ENCODE results near the gene GARRE1. TPM values are rescaled to one million over a fixed set of nuclear protein-coding genes. Genes with fewer than 3 reads are reported as not detected.

GARRE1 gene
- total RNA-seq, 1 experiment from 2014 or later, result 23.3 TPM

- Histone ChIP-seq H2AFZ (no peak overlapping the region), H3K4me2 (no peak overlapping the region)
- no TSS peak for BruUV-seq (replicated peaks)
These were observed 10.3 kb upstream of the GARRE1 start for GRCh38 chr19:34243876-34244578.

GRCh38 chr19:34244611-34245299 is 9.6 kb upstream of the GARRE1 start:
- BruUV-seq (replicated peaks), result no TSS peak
- no peaks in the 10 kb centered on the region for H3K36me3 ChIP-seq (ENCODE audit: low read depth)

More at GRCh38 chr19:34243876-34244578, 10.3 kb upstream of the GARRE1 start:
- Histone ChIP-seq H3K9me2 (ENCODE audit: insufficient read depth) (no peaks in the 10 kb centered on the region), H3K4me1 (replicated peaks; ENCODE audit: insufficient read depth) (no peaks in the 10 kb centered on the region), H3F3A (ENCODE audit: insufficient read depth, low read depth) (no peaks in the 10 kb centered on the region; the same call in 1 of the 2 replicates), H3K27me3 (ENCODE audit: insufficient read depth, low read depth) (no peaks in the 10 kb centered on the region), H3K9me3 (ENCODE audit: insufficient read depth, low read depth) (no peaks in the 10 kb centered on the region), H4K20me1 (ENCODE audit: insufficient read depth) (no peaks in the 10 kb centered on the region), H3K79me2 (ENCODE audit: low read depth) (no peaks in the 10 kb centered on the region), H3K27ac (no peak overlapping the region), H3K4me3 (no peak overlapping the region), H3K36me3 (ENCODE audit: low read depth) (no peaks in the 10 kb centered on the region)
- no peak for DNase-seq
- intact Hi-C loops (cut with micrococcal nuclease; ENCODE audit: unreplicated experiment), result no loop called here
- ChIA-PET POLR2A (ENCODE audit: unreplicated experiment) (interaction anchor here (0.7 kb wide), 1 partner anchor 18 kb away, joined by 4 read pairs; no protein-coding TSS in a partner anchor), CTCF (no interaction called here)
- TF ChIP-seq EZH2 (IDR thresholded peaks at IDR 0.05; ENCODE audit: low read depth), result no peak
- no peak for TF ChIP-seq CTCF (conservative IDR thresholded peaks at IDR 0.05)

GRCh38 chr19:34246340-34246739 is 8.0 kb upstream of the GARRE1 start:
- intact Hi-C loops (cut with micrococcal nuclease; ENCODE audit: unreplicated experiment), result no loop called here
- Histone ChIP-seq H3K27me3 (ENCODE audit: insufficient read depth, low read depth) (no peaks in the 10 kb centered on the region), H3K4me3 (no peak overlapping the region), H4K20me1 (ENCODE audit: insufficient read depth) (no peaks in the 10 kb centered on the region), H3K4me1 (replicated peaks; ENCODE audit: insufficient read depth) (no peaks in the 10 kb centered on the region), H3F3A (ENCODE audit: insufficient read depth, low read depth) (no peaks in the 10 kb centered on the region; the same call in 1 of the 2 replicates), H3K79me2 (ENCODE audit: low read depth) (no peaks in the 10 kb centered on the region), H3K36me3 (ENCODE audit: low read depth) (no peaks in the 10 kb centered on the region), H2AFZ (no peak overlapping the region), H3K4me2 (no peak overlapping the region), H3K27ac (no peak overlapping the region), H3K9me2 (ENCODE audit: insufficient read depth) (no peaks in the 10 kb centered on the region), H3K9me3 (ENCODE audit: insufficient read depth, low read depth) (no peaks in the 10 kb centered on the region)
- DNase-seq, result no peak
- POLR2A ChIA-PET (ENCODE audit: unreplicated experiment), result no interaction called here
- CTCF ChIA-PET, result interaction anchor here (0.6 kb wide), 1 partner anchor 153 kb away, joined by 4 read pairs; no protein-coding TSS in a partner anchor
- no TSS peak for BruUV-seq (replicated peaks)
- TF ChIP-seq EZH2 (IDR thresholded peaks at IDR 0.05; ENCODE audit: low read depth), result no peak
- no peak for TF ChIP-seq CTCF (conservative IDR thresholded peaks at IDR 0.05)

More at GRCh38 chr19:34244611-34245299, 9.6 kb upstream of the GARRE1 start:
- Histone ChIP-seq H3K4me3 (no peak overlapping the region), H3K4me2 (no peak overlapping the region), H3K27me3 (ENCODE audit: insufficient read depth, low read depth) (no peaks in the 10 kb centered on the region), H3K79me2 (ENCODE audit: low read depth) (no peaks in the 10 kb centered on the region), H3K27ac (no peak overlapping the region), H3F3A (ENCODE audit: insufficient read depth, low read depth) (no peaks in the 10 kb centered on the region; the same call in 1 of the 2 replicates), H3K4me1 (replicated peaks; ENCODE audit: insufficient read depth) (no peaks in the 10 kb centered on the region), H4K20me1 (ENCODE audit: insufficient read depth) (no peaks in the 10 kb centered on the region), H2AFZ (no peak overlapping the region), H3K9me3 (ENCODE audit: insufficient read depth, low read depth) (no peaks in the 10 kb centered on the region), H3K9me2 (ENCODE audit: insufficient read depth) (no peaks in the 10 kb centered on the region)
- ChIA-PET CTCF (no interaction called here), POLR2A (ENCODE audit: unreplicated experiment) (no interaction called here)
- no peak for TF ChIP-seq EZH2 (IDR thresholded peaks at IDR 0.05; ENCODE audit: low read depth)
- TF ChIP-seq CTCF (conservative IDR thresholded peaks at IDR 0.05), result no peak
- intact Hi-C loops (cut with micrococcal nuclease; ENCODE audit: unreplicated experiment), result no loop called here
- DNase-seq, result no peak
